ENCODE measurements around the gene SORCS2.

- no peak for TF ChIP-seq EZH2 (IDR thresholded peaks at IDR 0.05; ENCODE audit: borderline replicate concordance, low read depth, low read length, poor library complexity, severe bottlenecking)
- TF ChIP-seq, protein P1, sequence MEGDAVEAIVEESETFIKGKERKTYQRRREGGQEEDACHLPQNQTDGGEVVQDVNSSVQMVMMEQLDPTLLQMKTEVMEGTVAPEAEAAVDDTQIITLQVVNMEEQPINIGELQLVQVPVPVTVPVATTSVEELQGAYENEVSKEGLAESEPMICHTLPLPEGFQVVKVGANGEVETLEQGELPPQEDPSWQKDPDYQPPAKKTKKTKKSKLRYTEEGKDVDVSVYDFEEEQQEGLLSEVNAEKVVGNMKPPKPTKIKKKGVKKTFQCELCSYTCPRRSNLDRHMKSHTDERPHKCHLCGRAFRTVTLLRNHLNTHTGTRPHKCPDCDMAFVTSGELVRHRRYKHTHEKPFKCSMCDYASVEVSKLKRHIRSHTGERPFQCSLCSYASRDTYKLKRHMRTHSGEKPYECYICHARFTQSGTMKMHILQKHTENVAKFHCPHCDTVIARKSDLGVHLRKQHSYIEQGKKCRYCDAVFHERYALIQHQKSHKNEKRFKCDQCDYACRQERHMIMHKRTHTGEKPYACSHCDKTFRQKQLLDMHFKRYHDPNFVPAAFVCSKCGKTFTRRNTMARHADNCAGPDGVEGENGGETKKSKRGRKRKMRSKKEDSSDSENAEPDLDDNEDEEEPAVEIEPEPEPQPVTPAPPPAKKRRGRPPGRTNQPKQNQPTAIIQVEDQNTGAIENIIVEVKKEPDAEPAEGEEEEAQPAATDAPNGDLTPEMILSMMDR (conservative IDR thresholded peaks at IDR 0.05; ENCODE audit: low read depth, low read length): no peak
Observed at GRCh38 chr4:7180938-7181337, 11.4 kb upstream of the SORCS2 start.

Data from A673 (cell line).